ENCODE data around the gene NKX3-2.

- TF ChIP-seq RELA (IDR thresholded peaks at IDR 0.05; ENCODE audit: borderline replicate concordance, partially characterized antibody) (no peak), EP300 (IDR thresholded peaks at IDR 0.05; ENCODE audit: borderline replicate concordance in 1 of 2, control insufficient read depth in 1 of 2, low read depth in 2 of 2, low read length in 2 of 2) (no peak), GABPA (IDR thresholded peaks at IDR 0.05; ENCODE audit: low read depth) (no peak), RUNX3 (IDR thresholded peaks at IDR 0.05; ENCODE audit: low read length) (no peak), POLR2A (IDR thresholded peaks at IDR 0.05; ENCODE audit: low read depth, low read length) (no peak), SIX5 (IDR thresholded peaks at IDR 0.05; ENCODE audit: low read depth, low read length, severe bottlenecking) (no peak), CUX1 (IDR thresholded peaks at IDR 0.05; ENCODE audit: insufficient replicate concordance, low read depth, low read length) (no peak), SPI1 (IDR thresholded peaks at IDR 0.05; ENCODE audit: borderline replicate concordance, insufficient read depth, low read depth, low read length) (no peak), EED (IDR thresholded peaks at IDR 0.05; ENCODE audit: low read depth) (no peak), SMC3 (IDR thresholded peaks at IDR 0.05; ENCODE audit: borderline replicate concordance, low read length) (no peak)
These were observed 10.5 kb downstream of the NKX3-2 start for GRCh38 chr4:13533670-13534343.
